HG02943 (cell line): ENCODE results near the gene BABAM2.
"Not testable (repeated sequence)": the region's sequence is repeated elsewhere in the genome, so short reads cannot be mapped to it uniquely, and the experiment has no call there.

Experiments used
- ATAC-seq: cut with Tn5 transposase; IDR thresholded peaks from one replicate; pipeline ENCODE4 v1.9.1; 2021; ENCODE audit warnings: mild to moderate bottlenecking, low read depth, moderate library complexity; ENCODE audit not compliant: unreplicated experiment

Gene BABAM2

DNA sequence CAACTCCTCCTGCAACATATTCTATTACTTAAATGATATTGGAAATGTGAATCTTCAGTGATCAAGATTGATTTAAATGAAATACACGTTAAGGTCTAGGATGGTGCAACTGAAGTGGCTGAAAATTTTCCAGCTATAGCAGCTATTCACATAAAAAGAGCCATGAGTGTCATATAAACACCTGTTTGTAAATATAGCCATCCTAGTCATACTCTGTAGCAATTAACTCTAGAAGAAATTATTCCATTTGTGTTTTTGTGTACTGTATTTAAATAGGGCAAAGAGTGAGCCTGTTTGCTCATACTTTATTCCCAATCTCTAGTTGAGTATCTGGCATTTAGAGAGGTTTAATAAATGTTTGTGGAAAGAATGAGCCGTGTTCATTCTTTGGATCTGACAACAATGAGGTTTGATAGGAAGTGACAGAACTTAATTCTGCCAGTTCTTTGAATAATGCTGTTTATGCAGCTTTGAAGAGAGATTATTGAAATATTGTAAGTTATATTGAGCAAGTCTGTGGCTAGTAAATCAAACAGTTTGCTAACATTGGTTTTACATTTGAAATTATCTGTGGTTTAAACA, 49.7 kb downstream of the BABAM2 start:
- ATAC-seq, result no peak

DNA sequence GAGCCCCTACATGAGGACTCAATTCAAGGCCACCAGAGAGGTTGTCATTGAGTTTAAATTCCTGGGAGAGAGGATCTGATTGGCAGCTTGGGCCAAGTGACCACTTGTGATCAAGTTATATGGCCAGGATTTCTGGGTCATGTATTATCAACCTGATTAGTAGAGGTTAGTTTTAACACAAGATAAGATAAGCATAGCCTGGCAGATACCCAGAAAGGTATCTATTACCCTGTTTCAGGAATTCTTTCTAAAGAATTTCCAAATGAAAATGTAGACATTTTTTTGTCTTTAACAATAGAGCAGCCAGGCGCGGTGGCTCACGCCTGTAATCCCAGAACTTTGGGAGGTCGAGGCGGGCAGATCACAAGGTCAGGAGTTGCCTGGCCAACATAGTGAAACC, 50.5 kb downstream of the BABAM2 start:
- ATAC-seq, result no peak

DNA sequence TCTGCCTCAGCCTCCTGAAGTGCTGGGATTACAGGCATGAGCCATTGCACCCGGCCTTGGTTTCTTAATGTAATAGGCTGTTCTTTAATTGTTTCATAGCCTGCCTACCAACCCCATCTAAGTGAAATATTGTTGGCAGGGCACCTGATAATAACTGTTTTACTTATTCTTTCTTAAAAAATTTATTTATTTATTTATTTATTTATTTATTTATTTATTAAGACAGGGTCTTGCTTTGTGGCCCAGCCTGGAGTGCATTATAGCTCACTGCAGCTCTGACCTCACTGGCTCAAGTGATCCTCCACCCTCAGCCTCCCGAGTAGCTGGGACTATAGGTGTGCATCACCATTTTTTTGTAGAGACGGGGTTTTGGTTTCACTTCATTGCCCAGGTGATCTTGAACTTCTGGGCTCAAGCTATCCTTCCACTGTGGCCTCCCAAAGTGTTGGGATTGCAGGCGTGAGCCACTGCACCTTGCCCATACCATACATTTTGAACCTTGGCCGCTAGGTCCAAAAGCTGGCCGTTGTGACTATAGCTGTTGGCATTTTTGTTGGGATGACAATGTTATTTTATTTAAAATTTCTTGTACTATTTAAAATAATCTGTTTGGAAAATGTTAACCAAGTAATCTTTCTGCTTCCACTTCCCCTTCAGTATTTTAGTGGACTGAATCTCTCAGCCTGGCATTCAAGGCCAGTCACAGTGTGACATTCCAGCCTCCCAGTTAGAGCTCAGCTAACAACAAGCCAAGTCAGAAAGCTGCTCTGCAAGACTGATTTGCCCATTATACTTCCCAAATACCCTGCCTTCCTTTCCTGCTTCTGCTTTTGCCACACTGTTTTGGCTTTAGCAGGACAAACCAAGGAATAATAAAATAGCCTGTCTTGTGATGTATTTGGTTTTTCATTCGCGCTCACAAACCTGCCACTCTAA, 52.4 kb downstream of the BABAM2 start:
- ATAC-seq, result no peak

DNA sequence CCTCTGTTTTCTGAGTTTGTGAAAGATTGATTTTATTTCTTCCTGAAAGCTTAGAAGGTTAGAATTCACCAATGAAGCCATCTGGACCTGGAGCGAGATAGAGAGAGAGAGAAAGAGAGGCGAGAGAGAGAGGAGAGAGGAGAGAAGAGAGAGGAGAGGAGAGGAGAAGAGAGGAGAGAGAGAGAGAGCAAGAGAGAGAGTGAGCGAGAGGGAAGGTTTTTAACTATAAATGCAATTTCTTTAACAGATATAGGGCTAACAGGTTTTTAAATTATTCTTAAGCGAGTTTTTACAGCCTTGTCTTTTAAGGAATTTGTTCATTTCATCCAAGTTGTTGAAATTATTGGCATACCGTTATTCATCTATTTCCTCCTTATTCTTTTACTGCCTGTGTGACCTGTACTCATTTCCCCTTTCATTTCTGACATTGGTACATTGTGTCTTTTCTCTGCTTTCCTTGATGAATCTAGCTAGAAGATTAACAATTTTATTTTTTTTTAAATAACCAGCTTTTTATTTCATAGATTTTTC, 56.1 kb downstream of the BABAM2 start:
- ATAC-seq, result no peak

DNA sequence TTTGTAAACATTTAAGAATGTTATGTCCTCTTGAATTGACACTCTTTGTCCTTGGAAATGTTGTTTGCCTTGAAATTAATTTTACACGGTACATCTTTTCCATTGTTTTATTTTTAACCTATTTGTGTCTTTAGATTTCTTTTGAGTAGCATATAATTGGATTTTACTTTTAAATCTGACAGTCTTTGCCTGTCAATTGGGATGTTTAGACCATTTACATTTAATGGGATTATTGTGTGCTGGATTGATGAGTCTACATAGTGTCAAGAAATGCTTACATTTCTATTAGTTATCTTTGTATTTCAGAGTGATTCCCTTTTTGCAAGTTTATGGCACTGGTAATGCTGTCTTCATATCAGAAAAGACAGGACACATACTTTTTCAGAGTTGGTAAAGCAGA, 61.5 kb downstream of the BABAM2 start:
- ATAC-seq, result no peak

DNA sequence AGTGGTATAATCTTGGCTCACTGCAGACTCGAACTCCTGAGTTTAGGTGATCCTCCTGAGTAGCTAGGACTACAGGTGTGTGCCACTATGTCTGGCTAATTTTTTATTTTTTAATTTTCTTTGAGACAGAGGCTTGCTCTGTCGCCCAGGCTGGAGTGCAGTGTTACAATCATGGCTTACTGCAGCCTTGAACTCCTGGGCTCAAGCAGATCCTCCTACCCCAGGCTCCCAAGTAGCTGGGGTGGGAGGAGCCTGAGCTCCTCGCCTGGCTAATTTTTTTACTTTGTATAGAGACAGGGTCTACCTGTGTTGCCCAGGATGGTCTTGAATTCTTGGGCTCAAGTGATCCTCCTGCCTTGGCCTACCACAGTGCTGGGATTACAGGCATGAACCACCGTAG, 62.5 kb downstream of the BABAM2 start:
- no peak for ATAC-seq

DNA sequence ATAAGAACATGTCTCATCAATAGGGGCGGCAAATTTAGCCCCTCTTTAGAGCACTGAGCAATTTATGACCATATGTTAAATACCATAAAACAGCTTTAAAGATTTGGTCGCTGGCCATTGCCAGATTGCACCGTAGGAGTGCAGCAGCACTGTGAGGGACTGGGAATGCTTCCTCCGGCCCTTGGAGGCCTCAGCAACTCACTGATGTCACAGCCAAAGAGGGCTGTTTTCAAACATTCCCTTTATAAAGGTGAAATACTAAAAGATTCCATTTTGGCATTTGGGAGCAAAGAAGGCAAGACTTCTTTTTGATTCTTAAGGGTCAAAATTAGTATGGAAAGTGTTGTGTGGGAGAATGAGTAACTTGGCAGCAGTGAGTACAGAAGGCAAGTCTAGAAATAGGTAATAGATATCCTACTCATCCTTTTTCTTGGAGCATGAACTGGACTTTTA, 63.7 kb downstream of the BABAM2 start:
- ATAC-seq, result no peak

DNA sequence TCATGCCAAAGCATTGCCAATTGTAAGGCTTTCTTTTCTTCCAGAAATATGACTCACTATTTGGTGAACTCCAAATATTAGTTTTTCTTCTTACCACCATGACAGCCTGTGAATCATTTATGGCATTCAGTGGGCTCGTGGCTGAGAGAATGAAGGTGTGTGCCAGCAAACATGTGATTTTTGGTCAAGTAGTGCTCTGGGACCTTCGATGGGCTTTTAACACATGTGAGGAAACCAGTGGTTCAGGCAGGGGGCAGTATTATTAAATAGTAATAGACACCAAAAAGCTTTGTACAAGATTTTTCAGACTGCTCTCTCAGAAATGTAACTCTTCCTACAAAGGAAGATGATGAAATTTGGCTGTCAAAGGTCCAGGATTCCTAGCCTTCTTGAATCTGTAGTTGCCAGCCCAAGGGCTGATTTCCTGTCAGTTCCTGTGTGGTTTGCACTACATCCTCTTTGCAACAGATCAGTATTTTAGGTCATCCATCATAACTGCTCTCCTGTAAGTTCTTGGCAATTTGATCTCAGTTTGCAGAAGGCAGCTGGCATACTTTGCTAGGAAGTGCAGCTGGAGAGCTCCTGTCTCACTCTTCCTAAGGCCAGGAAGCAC, 64.3 kb downstream of the BABAM2 start:
- no peak for ATAC-seq

DNA sequence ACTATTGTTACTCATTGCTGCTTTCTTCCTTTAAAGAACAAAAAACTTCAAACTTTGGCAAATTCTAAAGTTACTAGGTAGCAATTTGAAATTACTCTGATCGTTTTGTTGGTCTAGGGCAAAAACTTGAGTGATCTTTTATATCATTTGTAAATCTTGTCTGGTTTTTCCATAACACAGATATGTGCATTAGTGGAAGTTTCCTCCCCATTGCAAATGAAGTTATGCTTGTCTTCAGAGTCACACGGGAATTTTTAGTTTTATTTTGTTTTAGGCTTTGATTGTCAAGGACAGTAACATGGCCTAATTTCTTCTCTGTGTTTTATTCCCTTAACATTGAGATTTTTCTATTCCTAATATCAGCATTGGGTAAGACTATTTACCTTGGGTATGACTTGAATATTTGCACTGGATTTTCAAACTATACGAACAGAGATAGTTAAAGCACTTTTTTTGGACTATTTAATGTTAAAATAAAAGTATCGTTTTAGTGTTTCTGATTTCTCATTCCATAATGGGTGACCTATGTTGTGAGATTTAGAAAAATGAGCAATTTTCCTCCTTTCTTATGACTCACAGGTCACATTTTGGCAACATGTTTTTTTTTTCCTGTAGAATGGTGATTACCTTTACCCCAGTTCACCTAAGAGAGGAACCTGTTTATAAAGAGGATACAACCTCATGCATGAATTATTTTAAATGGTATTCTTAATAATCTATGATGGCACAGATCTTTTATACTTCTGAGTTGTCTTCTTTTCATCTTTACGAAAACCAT, 65.0 kb downstream of the BABAM2 start:
- no peak for ATAC-seq

DNA sequence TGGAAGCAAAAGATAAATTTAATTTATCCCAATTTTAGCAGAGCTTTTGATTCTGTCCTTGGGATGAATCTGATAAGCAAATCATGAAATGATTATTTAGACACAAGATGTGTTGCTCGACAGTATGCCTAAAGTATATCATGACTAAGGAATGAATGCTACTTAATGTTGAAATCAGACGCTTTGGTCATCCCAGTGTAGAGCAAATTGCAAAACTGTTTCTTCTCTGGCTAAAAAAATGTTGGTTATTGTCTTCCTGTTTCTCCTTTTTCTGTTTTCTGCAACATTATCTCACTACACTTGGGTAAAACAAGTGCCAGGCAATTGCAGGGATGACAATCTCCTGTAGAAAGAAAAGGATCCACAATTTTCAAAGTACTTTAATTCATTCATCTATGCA, 66.4 kb downstream of the BABAM2 start:
- ATAC-seq, result no peak

DNA sequence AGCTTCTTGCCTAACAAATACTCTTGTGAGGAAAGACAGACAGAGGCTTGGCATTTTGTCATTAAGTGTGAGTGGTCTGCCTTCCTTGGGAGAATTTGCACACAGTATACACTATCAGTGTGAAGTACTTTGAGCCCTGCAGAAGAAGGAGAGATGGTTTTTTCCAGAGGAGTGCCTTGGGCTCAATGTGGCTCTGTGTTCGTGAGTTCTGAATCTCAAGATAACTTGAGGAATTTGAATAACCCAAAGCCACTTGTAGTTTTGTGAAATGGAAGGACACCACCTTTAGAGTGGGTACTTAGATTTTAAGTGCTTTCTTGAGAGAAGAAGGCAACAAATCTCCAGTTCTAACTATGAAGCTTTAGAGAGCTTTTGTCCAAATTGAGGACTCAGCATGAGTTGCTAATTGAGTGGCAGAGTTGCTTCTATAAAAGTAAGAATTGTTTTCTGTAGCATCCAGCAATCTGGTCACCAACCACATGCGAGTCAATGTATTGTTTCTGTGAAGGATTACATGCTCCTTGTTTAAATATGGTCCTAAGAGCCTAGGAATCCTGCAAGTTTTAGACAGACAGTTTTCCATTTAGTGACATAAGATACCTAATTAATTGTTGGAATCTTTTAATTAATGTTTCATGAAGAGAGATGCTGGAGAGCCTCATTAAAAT, 68.3 kb downstream of the BABAM2 start:
- ATAC-seq, result no peak

DNA sequence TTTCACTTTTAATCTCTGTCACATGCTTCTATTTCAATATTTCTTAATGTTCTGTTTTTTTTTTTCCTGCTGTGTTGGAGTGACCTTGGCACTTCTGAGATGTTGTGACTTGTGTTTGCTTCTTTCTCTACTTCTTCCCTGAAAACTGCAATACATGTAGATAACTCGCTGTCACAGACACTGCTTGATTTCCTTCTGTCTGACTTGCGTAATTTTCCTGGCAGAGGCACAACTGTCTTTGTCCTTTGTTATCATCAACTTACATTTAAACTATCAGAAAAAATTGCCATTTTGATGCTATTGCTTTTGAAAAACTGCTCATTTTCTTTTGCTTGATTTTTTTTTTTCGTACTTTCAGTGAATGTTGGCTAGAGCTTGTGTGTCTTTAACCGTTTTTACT, 69.0 kb downstream of the BABAM2 start:
- no peak for ATAC-seq

DNA sequence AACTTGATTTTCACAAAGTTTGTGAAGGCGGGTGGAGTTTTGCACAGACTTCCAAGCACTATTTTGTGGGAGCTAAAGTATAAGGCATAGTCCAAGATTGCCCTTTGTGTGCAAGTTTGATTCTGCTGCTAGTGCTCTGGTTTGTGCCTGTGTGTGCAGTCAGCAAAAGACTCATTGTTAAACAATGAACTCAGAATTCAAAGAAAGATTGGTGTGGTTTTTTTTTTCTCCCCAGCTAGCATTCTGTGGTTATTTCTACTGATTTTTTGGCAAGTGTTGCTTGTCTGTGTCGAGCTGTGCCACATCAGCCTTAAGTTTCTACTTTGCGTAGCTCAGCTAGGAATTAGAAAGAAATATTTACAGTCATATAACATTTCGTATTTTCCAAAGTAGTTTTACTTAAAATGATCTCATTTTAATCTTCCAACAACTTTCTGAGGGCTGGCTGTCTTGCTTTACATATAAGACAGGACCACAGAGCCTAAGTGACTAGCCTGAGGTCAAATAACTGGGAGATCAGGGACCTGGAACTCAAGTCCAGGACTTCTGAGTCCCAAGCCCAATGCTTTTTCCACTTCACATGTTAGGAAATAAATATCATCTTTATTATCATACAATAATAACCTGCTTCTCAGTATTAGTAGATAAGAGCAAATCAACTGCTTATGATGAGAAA, 69.8 kb downstream of the BABAM2 start:
- ATAC-seq, result no peak

DNA sequence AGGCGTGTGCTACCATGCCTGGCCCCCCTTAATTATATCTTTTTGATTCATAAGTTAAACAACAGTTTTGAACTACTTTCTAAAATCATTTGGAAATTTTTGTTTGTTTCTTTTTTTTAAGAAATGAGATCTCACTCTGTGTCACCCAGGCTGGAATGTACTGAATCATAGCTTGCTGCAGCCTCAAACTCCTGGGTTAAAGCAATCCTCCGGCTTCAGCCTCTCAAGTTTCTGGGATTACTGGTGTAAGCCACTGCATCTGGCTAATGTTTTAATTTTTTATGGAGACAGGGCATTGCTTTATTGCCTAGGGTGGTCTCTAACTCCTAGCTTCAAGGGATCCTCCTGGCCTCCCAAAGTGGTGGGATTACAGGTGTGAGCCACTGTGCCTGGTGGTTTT, 71.5 kb downstream of the BABAM2 start:
- ATAC-seq, result no peak

DNA sequence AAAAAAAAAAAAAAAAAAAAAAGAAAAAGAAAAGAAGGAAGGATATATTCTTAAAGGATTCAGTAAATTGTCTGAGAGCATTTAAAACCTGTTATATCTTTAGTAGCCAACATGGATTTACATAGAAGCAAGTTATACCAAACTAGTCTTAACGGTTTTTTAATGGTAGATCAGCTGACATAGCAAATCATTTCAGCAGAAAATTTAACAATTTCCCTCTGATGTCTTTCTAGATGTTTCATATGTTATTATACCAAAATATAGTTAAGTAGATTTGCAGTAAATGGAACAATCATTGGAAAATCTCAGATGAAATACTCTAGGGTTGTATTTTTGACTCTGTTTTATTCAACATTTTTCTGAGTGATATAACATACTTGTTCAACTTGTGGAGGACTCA, 72.9 kb downstream of the BABAM2 start:
- ATAC-seq, result no peak

DNA sequence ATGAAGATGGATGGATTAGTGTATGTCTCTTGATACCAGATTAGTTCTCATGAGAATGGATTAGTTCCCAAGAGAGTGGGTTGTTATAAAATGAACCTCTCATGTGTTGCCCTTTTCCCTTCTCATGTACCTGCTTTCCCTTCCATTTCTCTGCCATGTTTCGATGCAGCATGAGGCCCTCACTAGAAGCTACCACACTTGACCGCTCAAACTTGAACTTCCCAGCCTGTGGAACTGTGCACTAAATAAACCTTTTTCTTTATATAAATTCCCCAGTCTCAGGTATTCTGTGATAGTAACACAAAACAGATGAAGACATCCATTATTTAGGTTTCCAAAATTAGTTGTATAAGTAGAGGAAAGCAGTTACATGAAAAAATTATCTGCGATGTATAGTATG, 73.5 kb downstream of the BABAM2 start:
- ATAC-seq, result no peak

DNA sequence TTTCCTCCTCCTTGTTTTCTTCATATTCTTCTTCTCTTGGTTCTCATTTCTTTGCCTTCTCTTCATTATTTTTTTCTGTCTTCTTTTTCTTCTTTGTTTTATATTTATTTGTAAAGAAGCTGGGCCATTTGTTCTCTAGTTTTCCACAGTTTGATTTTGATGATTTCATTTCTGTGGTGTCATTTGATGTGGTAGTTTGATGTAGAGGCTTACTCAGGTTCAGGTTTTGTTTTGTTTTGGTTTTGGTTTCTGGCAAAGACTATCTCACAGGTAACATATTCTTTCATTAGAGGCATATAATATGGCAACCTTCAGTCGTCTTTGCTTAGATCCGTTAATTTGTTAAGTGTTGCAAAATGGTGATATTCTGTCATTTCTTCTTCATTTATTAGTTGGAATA, 75.3 kb downstream of the BABAM2 start:
- ATAC-seq, result no peak

DNA sequence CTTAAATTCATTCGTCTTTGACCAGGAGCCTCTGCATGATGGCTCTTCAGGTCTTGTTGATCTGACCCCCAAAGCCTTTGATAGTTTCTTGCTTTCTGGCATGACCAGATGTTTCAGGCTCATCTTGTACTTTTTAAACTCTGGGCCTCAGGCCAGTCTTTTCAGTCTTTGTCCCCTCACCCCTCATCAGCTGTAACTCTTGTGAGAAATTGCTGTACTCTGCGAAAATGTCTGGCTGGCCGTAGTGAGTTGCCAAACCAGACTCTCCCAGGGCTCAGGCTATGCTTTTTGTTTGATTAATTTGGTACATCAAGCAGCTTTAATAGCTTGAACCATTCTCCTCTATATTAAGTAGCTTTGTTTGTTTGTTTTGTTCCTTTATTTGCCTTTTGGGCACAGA, 75.9 kb downstream of the BABAM2 start:
- no peak for ATAC-seq

DNA sequence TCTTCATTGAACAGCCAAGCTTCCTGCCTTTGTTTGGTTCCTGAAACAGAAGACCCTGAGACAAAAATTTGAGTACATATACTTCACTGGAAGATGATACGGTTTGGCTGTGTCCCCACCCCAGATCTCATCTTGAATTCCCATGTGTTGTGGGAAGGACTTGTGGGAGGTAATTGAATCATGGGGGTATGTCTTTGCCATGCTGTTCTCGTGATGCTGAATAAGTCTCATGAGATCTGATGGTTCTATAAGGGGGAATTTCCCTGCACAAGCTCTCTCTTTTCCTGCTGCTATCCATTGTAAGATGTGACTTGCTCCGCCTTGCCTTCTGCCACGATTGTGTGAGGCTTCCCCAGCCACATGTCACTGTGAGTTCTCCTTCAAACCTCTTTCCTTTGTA, 76.5 kb downstream of the BABAM2 start:
- ATAC-seq, result no peak

DNA sequence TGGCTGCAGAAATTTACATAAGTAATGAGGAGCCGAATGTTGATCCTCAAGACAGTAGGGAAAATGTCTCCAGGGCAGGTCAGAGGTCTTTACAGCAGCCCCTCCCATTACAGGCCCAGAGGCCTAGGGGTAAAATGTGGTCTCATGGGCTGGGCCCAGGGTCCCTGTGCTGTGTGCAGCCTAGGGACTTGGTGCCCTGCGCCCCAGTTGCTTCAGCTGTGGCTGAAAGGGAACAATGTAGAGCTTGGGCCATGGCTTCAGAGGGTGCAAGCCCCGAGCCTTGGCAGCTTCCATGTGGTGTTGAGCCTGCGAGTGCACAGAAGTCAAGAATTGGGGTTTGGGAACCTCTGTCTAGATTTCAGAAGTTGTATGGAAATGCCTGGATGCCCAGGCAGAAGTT, 77.5 kb downstream of the BABAM2 start:
- not testable (repeated sequence) for ATAC-seq
